NK-92 (cell line): ENCODE measurements around the gene ARFRP1.

Experiments
- DNase-seq: peaks from one replicate; lab custom pipeline; 2025; ENCODE audit not compliant: unreplicated experiment; lab: John Stamatoyannopoulos, UW

The ARFRP1 gene

GRCh38 chr20:63702751-63703470 lies 4.9 kb downstream of the ARFRP1 start:
- DNase-seq, result no peak

GRCh38 chr20:63702036-63702665 lies 5.6 kb downstream of the ARFRP1 start:
- DNase-seq, result no peak

- DNase-seq, result no peak
Measured at GRCh38 chr20:63701329-63702035, 6.3 kb downstream of the ARFRP1 start.

DNA sequence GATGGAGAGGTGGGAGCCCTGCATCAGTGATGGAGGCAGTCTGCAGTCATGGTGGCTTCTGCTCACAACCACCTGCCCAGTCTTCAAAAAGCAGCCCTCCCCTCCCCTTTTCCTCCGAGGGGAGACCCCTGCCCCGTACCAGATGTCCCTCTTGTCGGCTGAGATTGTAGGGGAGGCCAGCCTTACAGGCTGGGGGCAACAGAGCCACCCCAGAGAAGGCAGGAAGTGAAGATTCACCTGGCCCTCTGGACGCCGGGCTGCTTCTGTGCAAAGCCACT lies 6.8 kb downstream of the ARFRP1 start:
- no peak for DNase-seq

- no peak for DNase-seq
Measured at GRCh38 chr20:63700199-63701050, 7.4 kb downstream of the ARFRP1 start.

DNA sequence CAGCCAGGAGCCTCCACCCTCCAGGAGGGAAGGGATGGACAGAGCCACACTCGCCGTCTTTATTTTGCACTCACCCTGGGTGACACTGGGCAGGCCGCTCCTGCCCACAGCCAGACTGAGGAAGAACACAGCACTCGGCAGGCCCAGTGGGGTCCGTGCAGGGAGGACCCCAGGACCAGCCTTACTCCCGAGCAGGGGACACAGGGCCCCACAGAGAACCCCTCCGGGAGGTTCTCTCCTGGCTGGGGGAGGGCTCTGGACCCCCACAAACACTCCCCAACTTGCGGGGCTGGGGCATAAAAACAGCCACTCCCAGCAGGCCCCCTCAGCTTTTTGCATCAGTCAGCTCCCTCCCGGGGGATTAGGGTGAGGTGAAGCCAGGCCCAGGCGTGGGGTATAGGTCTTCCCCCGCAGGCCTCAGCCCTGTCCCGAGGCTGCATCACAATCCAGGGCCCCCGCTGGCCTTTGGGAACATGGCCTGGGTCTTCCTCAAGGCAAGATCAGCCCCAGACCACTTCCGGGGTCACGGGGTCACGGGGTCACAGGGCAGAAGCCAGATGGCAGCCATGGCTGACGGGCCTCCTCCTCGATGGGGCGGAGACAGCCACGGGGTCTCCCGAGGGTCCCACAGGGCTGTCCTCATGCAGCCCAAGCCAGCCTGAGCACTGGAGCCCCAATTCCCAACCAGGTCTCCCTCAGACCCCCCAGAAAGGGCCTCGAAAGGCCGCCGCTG lies 8.1 kb downstream of the ARFRP1 start:
- no peak for DNase-seq

DNA sequence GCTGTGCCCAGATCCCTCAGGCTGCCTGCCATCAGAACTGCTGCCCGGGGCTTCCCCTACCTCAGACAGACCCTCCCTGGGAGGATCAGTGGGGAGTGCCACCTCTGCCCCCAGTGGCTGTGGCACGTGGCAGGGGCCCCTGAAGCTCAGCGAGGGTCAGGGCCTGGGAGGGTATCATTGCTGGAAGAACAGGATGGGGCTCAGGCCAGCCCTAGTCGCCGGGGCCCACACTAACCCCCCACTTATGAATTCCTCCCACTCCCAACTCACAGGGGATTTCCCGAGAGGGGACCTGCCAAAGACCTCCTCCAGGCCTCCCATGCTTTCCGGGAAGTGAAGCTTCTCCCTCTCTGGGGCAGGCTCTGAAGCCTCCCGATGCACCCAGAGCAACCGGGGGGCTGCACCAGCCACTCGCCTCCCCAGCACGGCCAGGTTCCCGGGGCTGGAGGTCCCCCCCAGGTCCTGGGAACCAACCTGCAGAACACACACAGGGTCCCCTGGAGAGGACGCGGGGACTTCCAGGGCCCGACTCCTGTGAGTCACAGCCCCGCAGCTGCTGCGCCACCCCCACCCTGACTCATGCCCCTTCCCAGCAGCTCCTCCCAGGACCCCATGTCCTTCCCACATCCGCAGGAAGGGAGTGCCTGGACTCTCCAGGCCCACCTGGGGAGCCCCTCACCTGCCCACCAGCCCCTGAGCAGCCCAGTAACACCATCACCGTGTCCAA lies 8.9 kb downstream of the ARFRP1 start:
- no peak for DNase-seq

DNA sequence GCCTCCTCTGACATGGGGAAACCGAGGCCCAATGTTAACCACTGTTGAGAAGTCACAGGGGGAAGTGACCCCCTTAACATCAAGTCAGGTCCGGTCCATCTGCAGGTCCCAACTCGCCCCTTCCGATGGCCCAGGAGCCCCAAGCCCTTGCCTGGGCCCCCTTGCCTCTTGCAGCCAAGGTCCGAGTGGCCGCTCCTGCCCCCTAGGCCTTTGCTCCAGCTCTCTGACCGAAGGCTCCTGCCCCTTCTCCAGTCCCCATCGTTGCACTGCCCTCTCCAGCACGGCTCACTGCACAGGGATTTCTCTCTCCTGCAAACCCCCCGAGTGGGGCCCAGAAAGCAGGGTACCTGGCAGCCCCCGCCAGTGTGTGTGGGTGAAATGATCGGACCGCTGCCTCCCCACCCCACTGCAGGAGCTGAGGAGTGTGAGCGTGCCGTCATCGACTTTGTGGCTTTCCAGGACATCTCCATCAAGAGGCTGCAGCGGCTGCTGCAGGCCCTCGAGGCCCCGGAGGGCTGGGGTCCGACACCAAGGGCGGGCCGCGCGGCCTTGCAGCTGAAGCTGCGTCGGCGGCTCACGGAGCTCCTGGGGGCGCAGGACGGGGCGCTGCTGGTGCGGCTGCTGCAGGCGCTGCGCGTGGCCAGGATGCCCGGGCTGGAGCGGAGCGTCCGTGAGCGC lies 9.8 kb downstream of the ARFRP1 start:
- no peak for DNase-seq

DNA sequence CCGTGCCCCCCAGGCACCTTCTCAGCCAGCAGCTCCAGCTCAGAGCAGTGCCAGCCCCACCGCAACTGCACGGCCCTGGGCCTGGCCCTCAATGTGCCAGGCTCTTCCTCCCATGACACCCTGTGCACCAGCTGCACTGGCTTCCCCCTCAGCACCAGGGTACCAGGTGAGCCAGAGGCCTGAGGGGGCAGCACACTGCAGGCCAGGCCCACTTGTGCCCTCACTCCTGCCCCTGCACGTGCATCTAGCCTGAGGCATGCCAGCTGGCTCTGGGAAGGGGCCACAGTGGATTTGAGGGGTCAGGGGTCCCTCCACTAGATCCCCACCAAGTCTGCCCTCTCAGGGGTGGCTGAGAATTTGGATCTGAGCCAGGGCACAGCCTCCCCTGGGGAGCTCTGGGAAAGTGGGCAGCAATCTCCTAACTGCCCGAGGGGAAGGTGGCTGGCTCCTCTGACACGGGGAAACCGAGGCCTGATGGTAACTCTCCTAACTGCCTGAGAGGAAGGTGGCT lies 10.4 kb downstream of the ARFRP1 start:
- no peak for DNase-seq

- no peak for DNase-seq
Measured at GRCh38 chr20:63696628-63697356, 11.0 kb downstream of the ARFRP1 start, which contains the start of gene TNFRSF6B. TNFRSF6B (plus strand) TSS chr20:63696652; CDS start chr20:63696768, 116 bp downstream.

GRCh38 chr20:63696306-63696627 lies 11.5 kb downstream of the ARFRP1 start:
- DNase-seq, result no peak

DNA sequence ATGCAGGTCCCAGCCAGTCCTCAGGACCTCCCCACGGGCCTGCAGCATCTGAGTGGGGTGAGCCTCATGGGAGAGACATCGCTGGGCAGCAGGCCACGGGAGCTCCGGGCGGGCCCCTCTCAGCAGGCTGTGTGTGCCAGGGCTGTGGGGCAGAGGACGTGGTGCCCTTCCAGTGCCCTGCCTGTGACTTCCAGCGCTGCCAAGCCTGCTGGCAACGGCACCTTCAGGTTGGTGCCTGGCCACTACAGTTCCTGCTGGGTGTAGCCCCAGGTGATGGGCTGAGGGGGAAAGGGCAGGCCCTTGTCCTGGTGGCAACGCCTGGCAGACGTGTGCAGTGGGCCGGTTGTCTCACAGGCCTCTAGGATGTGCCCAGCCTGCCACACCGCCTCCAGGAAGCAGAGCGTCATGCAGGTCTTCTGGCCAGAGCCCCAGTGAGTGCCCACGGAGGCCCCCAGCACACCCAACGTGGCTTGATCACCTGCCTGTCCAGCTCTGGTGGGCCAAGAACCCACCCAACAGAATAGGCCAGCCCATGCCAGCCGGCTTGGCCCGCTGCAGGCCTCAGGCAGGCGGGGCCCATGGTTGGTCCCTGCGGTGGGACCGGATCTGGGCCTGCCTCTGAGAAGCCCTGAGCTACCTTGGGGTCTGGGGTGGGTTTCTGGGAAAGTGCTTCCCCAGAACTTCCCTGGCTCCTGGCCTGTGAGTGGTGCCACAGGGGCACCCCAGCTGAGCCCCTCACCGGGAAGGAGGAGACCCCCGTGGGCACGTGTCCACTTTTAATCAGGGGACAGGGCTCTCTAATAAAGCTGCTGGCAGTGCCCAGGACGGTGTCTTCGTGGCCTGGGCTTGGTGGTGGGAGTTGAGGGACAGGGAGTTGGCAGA lies 12.1 kb downstream of the ARFRP1 start:
- no peak for DNase-seq

DNA sequence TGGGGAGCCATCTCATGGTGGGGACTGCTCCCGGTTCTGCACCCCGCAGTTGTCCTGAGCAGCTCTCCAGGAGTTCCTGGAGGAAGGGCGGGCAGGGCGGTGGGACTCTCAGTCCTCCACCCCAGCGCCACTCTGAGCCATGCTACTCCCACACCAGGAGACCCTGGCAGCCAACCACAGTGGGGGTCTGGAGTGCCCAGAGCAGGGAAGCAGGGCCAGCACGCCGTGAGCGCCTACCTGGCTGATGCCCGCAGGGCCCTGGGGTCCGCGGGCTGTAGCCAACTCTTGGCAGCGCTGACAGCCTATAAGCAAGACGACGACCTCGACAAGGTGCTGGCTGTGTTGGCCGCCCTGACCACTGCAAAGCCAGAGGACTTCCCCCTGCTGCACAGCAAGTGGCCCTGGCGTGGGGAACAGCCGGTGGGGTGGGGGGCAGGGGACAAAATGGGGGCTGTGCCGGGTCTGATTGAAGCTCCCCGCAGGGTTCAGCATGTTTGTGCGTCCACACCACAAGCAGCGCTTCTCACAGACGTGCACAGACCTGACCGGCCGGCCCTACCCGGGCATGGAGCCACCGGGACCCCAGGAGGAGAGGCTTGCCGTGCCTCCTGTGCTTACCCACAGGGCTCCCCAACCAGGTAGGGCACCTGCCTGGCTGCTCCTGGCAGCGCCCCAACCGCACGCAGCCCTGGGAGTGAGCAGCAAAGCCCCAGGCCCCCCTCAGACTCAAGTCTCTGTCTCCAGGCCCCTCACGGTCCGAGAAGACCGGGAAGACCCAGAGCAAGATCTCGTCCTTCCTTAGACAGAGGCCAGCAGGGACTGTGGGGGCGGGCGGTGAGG lies 13.0 kb downstream of the ARFRP1 start:
- DNase-seq, result no peak

- DNase-seq, result no peak
Measured at GRCh38 chr20:63693733-63694583, 13.8 kb downstream of the ARFRP1 start.

DNA sequence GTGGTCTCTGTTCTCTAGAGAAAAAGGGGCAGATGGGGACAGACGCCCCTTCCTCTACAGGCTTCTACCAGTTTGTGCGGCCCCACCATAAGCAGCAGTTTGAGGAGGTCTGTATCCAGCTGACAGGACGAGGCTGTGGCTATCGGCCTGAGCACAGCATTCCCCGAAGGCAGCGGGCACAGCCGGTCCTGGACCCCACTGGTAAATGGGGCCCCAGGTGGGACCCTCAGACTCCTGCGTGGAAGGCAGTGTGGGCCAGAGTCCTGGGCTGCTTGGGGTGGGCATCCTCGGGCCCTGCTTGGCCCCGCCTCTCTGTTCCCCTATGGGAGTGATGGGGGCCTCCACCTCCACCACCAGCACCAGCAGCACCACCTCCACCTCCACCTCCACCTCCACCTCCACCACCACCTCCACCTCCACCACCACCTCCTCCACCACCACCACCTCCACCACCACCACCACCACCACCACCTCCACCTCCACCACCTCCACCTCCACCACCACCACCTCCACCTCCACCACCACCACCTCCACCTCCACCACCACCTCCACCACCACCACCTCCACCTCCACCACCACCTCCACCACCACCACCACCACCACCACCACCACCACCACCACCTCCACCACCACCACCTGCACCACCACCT lies 14.6 kb downstream of the ARFRP1 start:
- no peak for DNase-seq
